ENCODE results near the gene TLR10. TPM values are rescaled to one million over a fixed set of nuclear protein-coding genes. Genes with fewer than 3 reads are reported as not detected.
"Not testable (repeated sequence)": the region's sequence is repeated elsewhere in the genome, so short reads cannot be mapped to it uniquely, and the experiment has no call there.

Gene TLR10
- total RNA-seq, 6 experiments from 2014 or later = not detected

GRCh38 chr4:38779790-38780189 is 3.0 kb downstream of the TLR10 start:
- Mint-ChIP-seq H3K9me3 (peaks cover 8% of the 10 kb centered on the region), H3K27ac (no peak overlapping the region), H3K4me3 (no peak overlapping the region), H3K27me3 (ENCODE audit: insufficient read depth) (peaks cover 10% of the 10 kb centered on the region), H3K4me1 (ENCODE audit: low read depth) (peaks cover 11% of the 10 kb centered on the region), H3K36me3 (ENCODE audit: low read depth) (peaks cover 7% of the 10 kb centered on the region; the same call in 1 of the 2 replicates)
- TF ChIP-seq CTCF (IDR thresholded peaks at IDR 0.05) = no peak
- DNase-seq = no peak

GRCh38 chr4:38777925-38778324 is 4.9 kb downstream of the TLR10 start:
- H3K4me3 Mint-ChIP-seq, H3K9me3 Mint-ChIP-seq, DNase-seq, H3K27ac Mint-ChIP-seq: not testable (repeated sequence)
- Mint-ChIP-seq H3K27me3 (ENCODE audit: insufficient read depth) (peaks cover 15% of the 10 kb centered on the region), H3K4me1 (ENCODE audit: low read depth) (peaks cover 11% of the 10 kb centered on the region), H3K36me3 (ENCODE audit: low read depth) (peaks cover 12% of the 10 kb centered on the region; the same call in 1 of the 2 replicates)

GRCh38 chr4:38775326-38775725 is 7.5 kb downstream of the TLR10 start:
- Mint-ChIP-seq H3K27ac (no peak overlapping the region), H3K27me3 (ENCODE audit: insufficient read depth) (peaks cover 14% of the 10 kb centered on the region), H3K4me3 (no peak overlapping the region), H3K36me3 (ENCODE audit: low read depth) (peaks cover 12% of the 10 kb centered on the region; the same call in 1 of the 2 replicates), H3K9me3 (peaks cover 8% of the 10 kb centered on the region), H3K4me1 (ENCODE audit: low read depth) (peaks cover 11% of the 10 kb centered on the region)
- DNase-seq = no peak
- TF ChIP-seq CTCF (IDR thresholded peaks at IDR 0.05) = no peak

GRCh38 chr4:38774181-38774955 is 8.4 kb downstream of the TLR10 start:
- TF ChIP-seq CTCF (IDR thresholded peaks at IDR 0.05) = no peak
- Mint-ChIP-seq H3K27me3 (ENCODE audit: insufficient read depth) (peaks cover 18% of the 10 kb centered on the region), H3K9me3 (peaks cover 8% of the 10 kb centered on the region), H3K4me1 (ENCODE audit: low read depth) (peaks cover 11% of the 10 kb centered on the region), H3K36me3 (ENCODE audit: low read depth) (peaks cover 12% of the 10 kb centered on the region; the same call in 1 of the 2 replicates), H3K4me3 (no peak overlapping the region), H3K27ac (no peak overlapping the region)
- no peak for DNase-seq

- H3K27me3 Mint-ChIP-seq (ENCODE audit: insufficient read depth) = peaks cover 23% of the 10 kb centered on the region
- not testable (repeated sequence) for H3K4me3 Mint-ChIP-seq; H3K27ac Mint-ChIP-seq; H3K36me3 Mint-ChIP-seq (ENCODE audit: low read depth); H3K9me3 Mint-ChIP-seq; DNase-seq; H3K4me1 Mint-ChIP-seq (ENCODE audit: low read depth)
Measured at GRCh38 chr4:38770281-38770680, 12.5 kb downstream of the TLR10 start.

GRCh38 chr4:38769857-38770256 is 12.9 kb downstream of the TLR10 start:
- no peak overlapping the region for H3K4me3 Mint-ChIP-seq
- H3K36me3 Mint-ChIP-seq (ENCODE audit: low read depth) = 0 out of 2 replicates have a peak, but pooled peaks cover 5% of the 10 kb centered on the region
- H3K27ac Mint-ChIP-seq = no peak overlapping the region
- H3K4me1 Mint-ChIP-seq (ENCODE audit: low read depth) = no peaks in the 10 kb centered on the region
- DNase-seq = no peak
- H3K27me3 Mint-ChIP-seq (ENCODE audit: insufficient read depth) = peaks cover 23% of the 10 kb centered on the region
- no peak for TF ChIP-seq CTCF (IDR thresholded peaks at IDR 0.05)
- H3K9me3 Mint-ChIP-seq = no peaks in the 10 kb centered on the region

Measured in HFFc6 (cell line).